ENCODE data around the gene CD200. TPM values are rescaled to one million over a fixed set of nuclear protein-coding genes. Genes with fewer than 3 reads are reported as not detected.

Gene CD200
- total RNA-seq, 1 donor from 2014 or later: 1.1 TPM

GRCh38 chr3:112339609-112340008, 6.7 kb downstream of the CD200 start:
- peaks cover 3% of the 10 kb centered on the region for H3K4me1 ChIP-seq
- H3K4me3 ChIP-seq: no peak overlapping the region
- peaks cover 4% of the 10 kb centered on the region for H3K36me3 ChIP-seq
- H3K27me3 ChIP-seq (ENCODE audit: low read depth): peaks cover under 1% of the 10 kb centered on the region
- H3K27ac ChIP-seq (replicated peaks): no peak overlapping the region
- peaks cover 20% of the 10 kb centered on the region for H3K9me3 ChIP-seq (replicated peaks)
- intact Hi-C loops (cut with micrococcal nuclease): no loop called here
- no peak for TF ChIP-seq CTCF (IDR thresholded peaks at IDR 0.05; ENCODE audit: borderline replicate concordance)
- no peak for DNase-seq

DNA sequence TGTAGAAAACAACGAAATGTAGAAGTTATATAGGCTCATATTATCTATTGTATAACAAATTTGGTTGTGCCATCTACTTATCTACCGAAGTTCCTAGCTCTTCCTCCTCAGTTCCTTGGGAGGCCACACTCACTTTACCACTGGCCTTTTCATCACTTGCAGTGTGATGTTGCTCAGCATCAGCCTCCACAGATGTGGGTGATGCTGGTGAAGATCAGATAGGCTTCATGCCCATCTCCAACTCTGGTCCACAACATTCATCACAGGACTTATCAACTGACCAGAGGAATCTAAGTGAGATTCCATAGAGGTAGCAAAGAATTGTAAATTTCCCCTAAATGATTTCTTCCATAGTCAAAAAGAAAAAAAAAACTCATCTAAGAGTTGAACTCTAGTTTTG, 8.4 kb downstream of the CD200 start:
- no peak for DNase-seq
- H3K36me3 ChIP-seq: peaks cover 14% of the 10 kb centered on the region
- H3K27ac ChIP-seq (replicated peaks): no peak overlapping the region
- no peak overlapping the region for H3K4me3 ChIP-seq
- no peaks in the 10 kb centered on the region for H3K27me3 ChIP-seq (ENCODE audit: low read depth)
- no peaks in the 10 kb centered on the region for H3K4me1 ChIP-seq
- intact Hi-C loops (cut with micrococcal nuclease): no loop called here
- peaks cover 20% of the 10 kb centered on the region for H3K9me3 ChIP-seq (replicated peaks)
- TF ChIP-seq CTCF (IDR thresholded peaks at IDR 0.05; ENCODE audit: borderline replicate concordance): no peak

DNA sequence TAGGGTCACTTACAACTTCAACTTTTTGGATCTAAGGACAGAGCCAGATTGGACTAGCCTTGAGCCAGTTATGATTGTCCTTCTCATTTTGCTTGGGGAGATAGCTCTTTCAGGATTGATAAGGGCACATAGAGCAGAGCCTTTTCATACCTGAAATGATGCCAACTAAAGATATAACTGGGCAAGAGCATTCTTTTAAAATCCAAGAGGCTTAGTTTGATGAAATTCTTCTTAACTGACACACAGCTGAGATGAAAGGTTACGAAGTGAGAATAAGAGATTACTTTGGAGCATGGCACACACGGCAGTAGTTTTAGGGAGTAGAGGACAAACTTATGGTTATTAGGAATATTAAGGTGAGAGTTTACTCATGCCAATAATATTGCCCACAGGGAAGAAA, 12.7 kb downstream of the CD200 start:
- Histone ChIP-seq H3K9me3 (replicated peaks) (peaks cover 20% of the 10 kb centered on the region), H3K27ac (replicated peaks) (no peak overlapping the region), H3K4me1 (peaks cover 7% of the 10 kb centered on the region), H3K4me3 (no peak overlapping the region), H3K36me3 (peaks cover 14% of the 10 kb centered on the region), H3K27me3 (ENCODE audit: low read depth) (no peaks in the 10 kb centered on the region)
- intact Hi-C loops (cut with micrococcal nuclease): no loop called here
- TF ChIP-seq CTCF (IDR thresholded peaks at IDR 0.05; ENCODE audit: borderline replicate concordance): no peak
- no peak for DNase-seq

- no peak for TF ChIP-seq CTCF (IDR thresholded peaks at IDR 0.05; ENCODE audit: borderline replicate concordance)
- Histone ChIP-seq H3K4me1 (peaks cover 16% of the 10 kb centered on the region), H3K9me3 (replicated peaks) (peaks cover 20% of the 10 kb centered on the region), H3K27ac (replicated peaks) (no peak overlapping the region), H3K4me3 (no peak overlapping the region), H3K36me3 (peaks cover 14% of the 10 kb centered on the region), H3K27me3 (ENCODE audit: low read depth) (no peaks in the 10 kb centered on the region)
- intact Hi-C loops (cut with micrococcal nuclease): no loop called here
- DNase-seq: no peak
Observed at GRCh38 chr3:112346491-112347122, 13.7 kb downstream of the CD200 start.

GRCh38 chr3:112348943-112349342, 16.0 kb downstream of the CD200 start:
- DNase-seq: no peak
- Histone ChIP-seq H3K9me3 (replicated peaks) (peaks cover 7% of the 10 kb centered on the region), H3K36me3 (peaks cover 14% of the 10 kb centered on the region), H3K4me3 (no peak overlapping the region), H3K27ac (replicated peaks) (no peak overlapping the region), H3K27me3 (ENCODE audit: low read depth) (no peaks in the 10 kb centered on the region), H3K4me1 (peaks cover 30% of the 10 kb centered on the region)
- no peak for TF ChIP-seq CTCF (IDR thresholded peaks at IDR 0.05; ENCODE audit: borderline replicate concordance)
- intact Hi-C loops (cut with micrococcal nuclease): no loop called here
